Measurements from ENCODE around the gene CHST15.

DNA sequence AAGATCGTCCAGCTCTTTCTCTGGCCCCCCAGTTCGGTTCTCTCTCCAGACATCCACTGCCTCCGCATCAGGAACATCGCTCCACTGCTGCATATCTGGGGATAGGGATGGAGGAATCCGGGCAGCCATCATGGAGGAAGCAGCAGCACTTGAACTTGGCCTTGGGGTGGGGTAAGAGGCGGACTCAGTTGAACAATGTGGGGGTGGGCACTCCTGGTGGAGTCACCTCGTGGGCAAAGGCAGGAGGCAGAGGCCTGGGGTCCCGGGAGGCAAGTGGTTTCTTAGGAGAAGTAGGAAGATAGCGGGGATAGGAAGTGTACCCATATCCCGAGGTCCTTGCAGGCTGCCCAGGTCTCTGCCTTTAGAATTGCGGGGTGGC, 98.3 kb downstream of the CHST15 start:
- TF ChIP-seq, protein P1, sequence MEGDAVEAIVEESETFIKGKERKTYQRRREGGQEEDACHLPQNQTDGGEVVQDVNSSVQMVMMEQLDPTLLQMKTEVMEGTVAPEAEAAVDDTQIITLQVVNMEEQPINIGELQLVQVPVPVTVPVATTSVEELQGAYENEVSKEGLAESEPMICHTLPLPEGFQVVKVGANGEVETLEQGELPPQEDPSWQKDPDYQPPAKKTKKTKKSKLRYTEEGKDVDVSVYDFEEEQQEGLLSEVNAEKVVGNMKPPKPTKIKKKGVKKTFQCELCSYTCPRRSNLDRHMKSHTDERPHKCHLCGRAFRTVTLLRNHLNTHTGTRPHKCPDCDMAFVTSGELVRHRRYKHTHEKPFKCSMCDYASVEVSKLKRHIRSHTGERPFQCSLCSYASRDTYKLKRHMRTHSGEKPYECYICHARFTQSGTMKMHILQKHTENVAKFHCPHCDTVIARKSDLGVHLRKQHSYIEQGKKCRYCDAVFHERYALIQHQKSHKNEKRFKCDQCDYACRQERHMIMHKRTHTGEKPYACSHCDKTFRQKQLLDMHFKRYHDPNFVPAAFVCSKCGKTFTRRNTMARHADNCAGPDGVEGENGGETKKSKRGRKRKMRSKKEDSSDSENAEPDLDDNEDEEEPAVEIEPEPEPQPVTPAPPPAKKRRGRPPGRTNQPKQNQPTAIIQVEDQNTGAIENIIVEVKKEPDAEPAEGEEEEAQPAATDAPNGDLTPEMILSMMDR (IDR thresholded peaks at IDR 0.05), result no peak
- TF ChIP-seq POLR2A (IDR thresholded peaks at IDR 0.05), result no peak

Measured in ovary (tissue), 3 donors.